Measurements from ENCODE around the gene LHX2.

LHX2 gene

DNA sequence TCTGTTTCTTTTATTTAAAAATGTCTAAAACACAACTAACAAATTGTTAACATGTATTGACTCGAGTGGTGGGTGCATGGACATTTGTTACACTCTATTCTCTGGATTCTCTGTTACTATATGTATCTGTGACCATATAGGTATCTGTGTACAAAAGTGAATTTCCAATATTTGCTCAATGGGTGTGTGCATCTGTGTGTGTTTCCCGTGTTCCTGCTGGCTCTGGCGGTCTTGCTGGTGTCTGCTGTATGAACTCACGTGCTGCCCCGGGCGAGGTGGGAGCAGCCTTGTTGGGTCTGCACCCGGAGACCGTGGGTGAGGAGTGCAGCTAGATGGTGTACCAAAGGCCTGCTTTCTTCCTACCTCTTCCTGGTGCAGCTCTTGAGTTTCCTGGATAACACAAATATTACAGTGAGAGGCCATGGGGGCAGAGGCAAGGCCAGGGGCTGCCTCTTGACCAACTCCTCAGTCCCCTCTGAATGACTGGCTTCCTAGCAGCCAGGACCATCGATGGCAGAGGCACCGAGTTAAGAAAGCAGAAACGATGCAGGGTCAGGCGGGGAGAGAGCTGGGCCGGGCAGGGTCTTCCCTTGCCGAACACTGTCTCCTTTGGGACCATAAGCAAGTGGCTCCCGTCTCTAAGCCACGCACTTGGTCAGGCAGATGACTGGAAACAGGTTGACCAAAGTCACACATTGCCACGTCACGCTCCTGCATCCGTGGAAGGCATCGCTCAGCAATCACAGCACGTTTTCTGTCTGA, 49.5 kb downstream of the LHX2 start:
- no peak for DNase-seq (ENCODE audit: low read depth)

DNA sequence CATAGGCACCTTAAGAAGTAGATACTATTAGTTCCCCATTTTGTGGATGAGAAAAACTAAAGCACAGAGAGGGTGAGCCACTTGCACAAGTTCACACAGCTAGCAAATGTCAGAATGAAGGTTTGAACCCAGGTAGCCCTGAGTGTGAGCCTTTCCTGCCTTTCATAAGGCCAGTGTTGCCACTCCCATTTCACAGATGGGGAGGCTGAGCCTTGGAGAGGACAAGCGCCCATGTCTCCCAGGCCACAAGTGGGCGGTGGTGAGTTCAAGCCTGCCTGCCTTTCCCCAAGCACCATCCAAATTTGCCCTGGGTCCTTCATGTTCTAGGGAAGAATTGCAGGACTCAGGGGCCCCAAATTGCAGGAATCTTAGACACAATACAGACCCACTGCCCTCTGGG, 50.6 kb downstream of the LHX2 start:
- no peak for DNase-seq (ENCODE audit: low read depth)

DNA sequence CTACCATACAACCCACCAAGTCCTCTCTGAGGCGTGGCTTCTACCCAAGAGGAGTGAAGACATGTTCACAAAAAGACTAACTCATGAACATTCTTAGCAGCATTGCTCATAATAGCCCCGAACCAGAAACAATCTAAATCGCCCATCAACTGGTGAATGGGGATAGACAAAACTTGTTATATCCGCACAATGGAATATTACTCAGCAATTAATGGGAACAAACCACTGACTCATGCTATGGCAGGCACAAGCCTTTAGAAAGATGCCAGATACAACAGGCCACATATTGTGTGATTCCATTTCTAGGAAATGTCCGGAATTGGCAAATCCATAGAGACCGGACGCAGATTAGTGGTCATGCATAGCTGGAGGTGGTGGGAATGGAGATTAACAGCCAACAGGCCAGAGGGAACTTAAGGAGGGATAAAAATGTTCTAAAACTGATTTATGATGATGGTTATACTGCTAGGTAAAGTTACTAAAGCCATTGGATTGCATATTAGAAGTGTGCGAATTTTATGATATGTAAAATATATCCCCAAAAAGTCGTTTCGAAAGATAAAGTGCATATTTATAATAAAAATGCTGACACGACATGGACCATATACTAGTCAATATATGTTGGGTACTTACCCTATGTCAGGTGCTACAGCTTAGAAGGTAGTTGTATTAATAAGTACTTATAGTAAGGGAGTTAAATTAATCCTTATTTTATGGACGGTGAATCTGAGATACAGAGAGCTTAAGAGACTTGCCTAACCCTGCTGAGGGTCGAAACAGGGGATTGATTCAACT, 55.4 kb downstream of the LHX2 start:
- no peak for DNase-seq (ENCODE audit: low read depth)

DNA sequence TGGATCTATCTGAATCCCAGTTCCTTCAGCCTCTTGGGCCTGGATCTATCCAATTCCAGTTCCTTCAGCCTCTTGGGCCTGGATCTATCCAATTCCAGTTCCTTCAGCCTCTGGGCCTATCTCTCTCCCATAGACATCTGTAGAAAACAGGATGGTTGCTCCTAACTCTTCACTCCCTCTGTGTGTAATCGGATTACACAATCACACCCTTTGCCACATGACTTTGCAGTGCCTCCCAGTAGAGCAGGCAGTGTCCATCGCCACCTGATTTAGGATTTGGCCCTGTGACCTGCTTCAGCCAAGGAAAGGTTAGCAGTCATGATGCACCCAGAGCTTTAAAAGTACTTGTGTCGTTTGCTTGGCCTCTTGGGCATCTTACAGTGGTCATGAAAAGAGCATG, 56.7 kb downstream of the LHX2 start:
- DNase-seq (ENCODE audit: low read depth), result peak; percentile 9

DNA sequence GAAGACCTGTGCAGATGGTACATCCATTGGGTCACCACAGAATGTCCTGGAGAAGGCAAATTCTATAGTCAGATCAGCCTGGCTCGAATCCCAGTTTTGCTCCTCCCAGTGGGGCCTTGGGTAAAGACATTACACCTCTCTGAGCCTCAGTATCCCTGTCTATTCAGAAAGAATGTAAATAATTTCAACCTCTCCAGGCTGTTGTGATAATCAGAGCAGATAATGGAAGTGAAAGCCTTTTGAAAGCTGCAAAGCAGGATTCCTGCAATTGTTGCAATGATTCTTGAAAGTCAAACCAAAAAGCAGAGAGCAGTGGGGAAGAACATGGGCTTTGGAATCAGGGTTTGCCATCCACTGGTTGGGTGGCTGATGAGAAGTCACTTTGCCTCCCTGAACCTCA, 63.2 kb downstream of the LHX2 start:
- no peak for DNase-seq (ENCODE audit: low read depth)

DNA sequence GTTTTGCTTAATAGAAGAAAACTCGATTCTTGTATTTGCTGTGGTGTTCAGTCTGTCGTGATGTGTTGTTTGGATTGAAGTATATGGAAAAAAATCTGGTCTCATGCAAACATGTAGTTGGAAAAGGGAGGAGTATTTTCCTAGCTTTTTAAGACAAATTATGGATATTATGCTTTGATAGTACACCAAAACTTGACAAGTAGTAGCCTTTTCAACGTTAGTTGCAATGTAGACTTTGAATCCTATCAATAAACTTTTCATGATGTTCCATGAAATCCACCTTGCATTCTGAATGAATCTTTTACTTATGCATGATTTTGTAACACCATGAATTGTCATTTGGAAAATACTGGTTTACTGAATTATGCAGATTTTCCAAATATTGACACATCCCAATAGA, 64.2 kb downstream of the LHX2 start:
- DNase-seq (ENCODE audit: low read depth), result no peak

DNA sequence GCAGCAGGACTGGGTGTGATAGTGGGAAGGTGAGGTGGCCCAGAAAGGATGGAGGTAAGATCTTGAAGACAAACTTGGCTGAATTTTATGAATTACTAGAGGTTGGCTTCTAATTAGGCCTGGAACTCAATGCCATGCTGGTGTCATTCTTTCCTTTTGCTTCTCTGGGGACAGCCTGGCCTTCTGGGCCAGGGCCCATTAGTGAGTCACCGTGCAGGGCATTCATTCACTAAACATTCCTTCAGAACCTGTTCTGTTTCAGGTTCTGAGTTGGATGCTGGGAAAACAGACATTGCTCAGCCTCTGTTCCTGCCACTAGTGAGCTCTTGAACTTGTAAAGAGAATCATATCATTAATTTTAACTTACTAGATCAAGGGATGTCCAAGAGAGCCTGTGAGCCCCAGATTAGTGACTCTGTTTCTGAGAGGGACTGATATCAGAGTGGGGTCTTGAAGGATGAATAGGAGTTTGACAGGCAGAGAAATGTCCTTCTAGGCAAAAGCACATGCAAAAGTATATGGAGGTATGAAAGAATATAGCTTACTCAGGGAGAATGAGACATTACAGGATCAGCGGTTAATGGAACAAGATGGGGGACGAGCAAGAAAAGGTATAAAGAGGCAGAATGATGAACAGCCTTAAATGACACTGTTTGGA, 66.5 kb downstream of the LHX2 start:
- DNase-seq (ENCODE audit: low read depth), result no peak

DNA sequence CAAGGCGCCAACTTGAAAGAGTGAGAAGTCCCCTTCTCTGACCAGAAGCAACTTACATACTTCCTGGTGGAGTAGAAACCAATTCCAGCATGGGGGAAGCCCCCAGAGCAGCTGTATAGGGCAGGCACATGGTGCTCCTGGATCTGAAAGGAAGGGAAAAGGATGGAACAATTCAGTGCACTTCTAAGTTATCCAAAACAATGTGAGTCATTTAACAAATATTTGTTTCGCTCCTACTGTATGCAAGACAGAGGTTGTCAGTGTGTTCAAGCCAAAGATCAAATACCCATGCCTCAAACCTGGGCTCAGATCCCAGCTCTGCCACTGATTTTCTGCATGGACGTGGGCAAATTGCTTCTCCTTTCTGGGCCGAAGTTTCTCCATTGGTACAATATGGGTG, 67.1 kb downstream of the LHX2 start:
- peak; percentile 8 for DNase-seq (ENCODE audit: low read depth)

DNA sequence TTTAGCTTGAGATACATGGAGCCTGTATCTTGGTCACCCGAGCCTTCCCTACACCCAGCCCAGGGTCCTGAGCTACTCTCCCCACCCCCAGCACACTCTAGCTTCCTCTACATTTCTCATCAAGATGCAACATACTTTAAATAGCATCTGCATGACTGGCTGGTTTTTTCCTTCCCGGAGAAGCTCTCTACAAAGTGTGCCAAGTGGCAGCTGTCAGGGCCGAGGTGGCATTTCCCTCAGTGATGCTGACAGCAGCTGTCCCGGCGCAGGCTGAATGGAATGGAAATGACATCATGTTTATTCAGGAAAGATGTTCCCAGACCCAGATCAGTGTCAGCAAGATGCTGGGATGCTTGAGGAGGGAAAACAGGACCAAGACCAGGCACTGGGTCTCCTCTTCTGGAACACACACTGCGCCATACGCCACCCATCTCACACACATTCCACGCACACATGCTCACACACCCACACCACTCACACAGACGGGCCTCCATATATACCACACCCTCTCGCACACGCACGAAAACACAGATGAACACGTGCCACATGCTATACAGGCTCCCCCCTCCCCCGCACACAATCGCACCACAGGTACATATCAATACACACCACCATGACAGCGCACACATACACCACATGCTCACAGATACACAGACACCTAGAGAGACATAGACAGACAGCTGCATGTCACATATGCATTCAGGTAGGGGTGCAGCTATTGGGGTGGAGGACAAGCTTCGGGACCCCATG, 67.8 kb downstream of the LHX2 start:
- DNase-seq (ENCODE audit: low read depth), result peak; percentile 23

- DNase-seq (ENCODE audit: low read depth), result no peak
Observed at GRCh38 chr9:124082622-124083021, 71.1 kb downstream of the LHX2 start.

Measured in amniotic epithelial cell (primary cell).